Measurements from ENCODE around the gene ITSN2. TPM values are rescaled to one million over a fixed set of nuclear protein-coding genes. Genes with fewer than 3 reads are reported as not detected.

ITSN2 gene
- total RNA-seq, 1 donor from 2014 or later = 6.4 TPM

DNA sequence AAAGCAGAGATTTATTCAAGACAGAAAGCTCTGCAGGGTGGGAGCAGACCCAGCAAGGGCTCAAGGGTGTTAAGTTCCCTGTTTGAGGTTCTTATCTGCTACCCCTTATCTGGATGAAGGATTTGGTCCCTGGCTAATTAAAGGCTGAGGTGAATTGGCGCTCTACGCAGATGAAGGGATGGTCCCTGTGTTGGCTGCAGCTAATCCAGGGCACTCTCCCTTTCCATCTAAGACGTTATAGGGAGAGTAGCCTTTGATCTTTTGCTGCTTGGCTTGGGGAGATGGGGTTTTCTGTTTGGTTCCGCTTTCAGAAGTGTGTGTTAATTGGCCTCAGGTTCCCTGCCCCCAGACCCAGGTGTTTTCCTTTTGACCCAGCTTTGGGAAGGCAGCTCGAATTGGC, 168.5 kb downstream of the ITSN2 start:
- DNase-seq = no peak
- Mint-ChIP-seq H3K27me3 (ENCODE audit: unreplicated experiment) (peaks cover 8% of the 10 kb centered on the region), H3K36me3 (ENCODE audit: unreplicated experiment) (no peaks in the 10 kb centered on the region), H3K27ac (ENCODE audit: unreplicated experiment) (no peak overlapping the region), H3K4me3 (ENCODE audit: unreplicated experiment) (no peak overlapping the region), H3K4me1 (ENCODE audit: low read depth, unreplicated experiment) (no peaks in the 10 kb centered on the region), H3K9me3 (ENCODE audit: unreplicated experiment) (no peaks in the 10 kb centered on the region)
- TF ChIP-seq, protein P1, sequence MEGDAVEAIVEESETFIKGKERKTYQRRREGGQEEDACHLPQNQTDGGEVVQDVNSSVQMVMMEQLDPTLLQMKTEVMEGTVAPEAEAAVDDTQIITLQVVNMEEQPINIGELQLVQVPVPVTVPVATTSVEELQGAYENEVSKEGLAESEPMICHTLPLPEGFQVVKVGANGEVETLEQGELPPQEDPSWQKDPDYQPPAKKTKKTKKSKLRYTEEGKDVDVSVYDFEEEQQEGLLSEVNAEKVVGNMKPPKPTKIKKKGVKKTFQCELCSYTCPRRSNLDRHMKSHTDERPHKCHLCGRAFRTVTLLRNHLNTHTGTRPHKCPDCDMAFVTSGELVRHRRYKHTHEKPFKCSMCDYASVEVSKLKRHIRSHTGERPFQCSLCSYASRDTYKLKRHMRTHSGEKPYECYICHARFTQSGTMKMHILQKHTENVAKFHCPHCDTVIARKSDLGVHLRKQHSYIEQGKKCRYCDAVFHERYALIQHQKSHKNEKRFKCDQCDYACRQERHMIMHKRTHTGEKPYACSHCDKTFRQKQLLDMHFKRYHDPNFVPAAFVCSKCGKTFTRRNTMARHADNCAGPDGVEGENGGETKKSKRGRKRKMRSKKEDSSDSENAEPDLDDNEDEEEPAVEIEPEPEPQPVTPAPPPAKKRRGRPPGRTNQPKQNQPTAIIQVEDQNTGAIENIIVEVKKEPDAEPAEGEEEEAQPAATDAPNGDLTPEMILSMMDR (IDR thresholded peaks at IDR 0.05; ENCODE audit: partially characterized antibody, unreplicated experiment) = no peak

GRCh38 chr2:24191156-24191555, 169.2 kb downstream of the ITSN2 start:
- TF ChIP-seq, protein P1 (IDR thresholded peaks at IDR 0.05; ENCODE audit: partially characterized antibody, unreplicated experiment) = no peak
- no peaks in the 10 kb centered on the region for H3K4me1 Mint-ChIP-seq (ENCODE audit: low read depth, unreplicated experiment)
- H3K27me3 Mint-ChIP-seq (ENCODE audit: unreplicated experiment) = peaks cover 5% of the 10 kb centered on the region
- no peaks in the 10 kb centered on the region for H3K36me3 Mint-ChIP-seq (ENCODE audit: unreplicated experiment)
- H3K27ac Mint-ChIP-seq (ENCODE audit: unreplicated experiment) = no peak overlapping the region
- H3K4me3 Mint-ChIP-seq (ENCODE audit: unreplicated experiment) = no peak overlapping the region
- no peak for DNase-seq
- H3K9me3 Mint-ChIP-seq (ENCODE audit: unreplicated experiment) = no peaks in the 10 kb centered on the region

- no peaks in the 10 kb centered on the region for H3K36me3 Mint-ChIP-seq (ENCODE audit: unreplicated experiment)
- H3K27me3 Mint-ChIP-seq (ENCODE audit: unreplicated experiment) = peaks cover 5% of the 10 kb centered on the region
- H3K9me3 Mint-ChIP-seq (ENCODE audit: unreplicated experiment) = no peaks in the 10 kb centered on the region
- H3K27ac Mint-ChIP-seq (ENCODE audit: unreplicated experiment) = no peak overlapping the region
- TF ChIP-seq, protein P1 (IDR thresholded peaks at IDR 0.05; ENCODE audit: partially characterized antibody, unreplicated experiment) = no peak
- no peak for DNase-seq
- no peaks in the 10 kb centered on the region for H3K4me1 Mint-ChIP-seq (ENCODE audit: low read depth, unreplicated experiment)
- no peak overlapping the region for H3K4me3 Mint-ChIP-seq (ENCODE audit: unreplicated experiment)
Observed at GRCh38 chr2:24190503-24190902, 169.8 kb downstream of the ITSN2 start.

GRCh38 chr2:24189551-24189950, 170.8 kb downstream of the ITSN2 start:
- H3K27me3 Mint-ChIP-seq (ENCODE audit: unreplicated experiment) = peaks cover 5% of the 10 kb centered on the region
- H3K36me3 Mint-ChIP-seq (ENCODE audit: unreplicated experiment) = no peaks in the 10 kb centered on the region
- H3K4me1 Mint-ChIP-seq (ENCODE audit: low read depth, unreplicated experiment) = no peaks in the 10 kb centered on the region
- H3K27ac Mint-ChIP-seq (ENCODE audit: unreplicated experiment) = no peak overlapping the region
- H3K9me3 Mint-ChIP-seq (ENCODE audit: unreplicated experiment) = no peaks in the 10 kb centered on the region
- H3K4me3 Mint-ChIP-seq (ENCODE audit: unreplicated experiment) = no peak overlapping the region
- TF ChIP-seq, protein P1 (IDR thresholded peaks at IDR 0.05; ENCODE audit: partially characterized antibody, unreplicated experiment) = no peak
- DNase-seq = no peak

DNA sequence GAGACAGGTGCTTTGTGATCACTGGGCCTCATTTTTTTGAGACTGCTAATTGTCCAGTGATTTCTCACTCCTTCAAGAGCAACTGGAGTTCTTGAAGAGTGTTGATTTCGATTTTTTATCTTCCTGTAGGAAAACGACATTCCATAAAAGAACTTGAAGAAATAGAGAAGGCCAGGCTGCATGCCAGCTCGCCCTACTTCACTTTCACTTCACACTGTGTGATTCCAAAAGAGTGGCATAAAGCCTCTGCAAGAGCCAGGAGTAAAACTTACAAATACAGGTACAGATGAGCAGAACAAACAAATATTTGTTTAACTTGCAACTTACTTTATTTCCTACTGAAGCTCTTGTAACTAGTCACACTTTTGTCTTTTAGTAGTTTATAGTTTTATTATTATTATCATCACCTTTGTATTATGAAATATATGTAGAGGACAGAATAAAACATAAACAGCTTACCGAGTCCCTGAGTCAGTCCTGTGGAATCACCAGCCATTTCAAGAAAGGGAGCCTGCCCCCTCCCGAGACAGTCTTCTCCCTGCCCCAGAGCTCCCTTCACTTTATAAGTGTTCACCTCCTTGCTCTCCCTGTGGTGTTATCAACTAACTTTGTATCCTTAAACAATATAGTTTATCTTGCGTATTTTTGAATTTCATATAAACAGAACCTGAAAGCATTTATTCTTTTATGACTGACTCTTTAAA, 176.8 kb downstream of the ITSN2 start:
- no peak overlapping the region for H3K4me3 Mint-ChIP-seq (ENCODE audit: unreplicated experiment)
- TF ChIP-seq, protein P1 (IDR thresholded peaks at IDR 0.05; ENCODE audit: partially characterized antibody, unreplicated experiment) = no peak
- H3K9me3 Mint-ChIP-seq (ENCODE audit: unreplicated experiment) = no peaks in the 10 kb centered on the region
- H3K27ac Mint-ChIP-seq (ENCODE audit: unreplicated experiment) = no peak overlapping the region
- peaks cover 2% of the 10 kb centered on the region for H3K4me1 Mint-ChIP-seq (ENCODE audit: low read depth, unreplicated experiment)
- no peak for DNase-seq
- H3K36me3 Mint-ChIP-seq (ENCODE audit: unreplicated experiment) = no peaks in the 10 kb centered on the region
- peaks cover 5% of the 10 kb centered on the region for H3K27me3 Mint-ChIP-seq (ENCODE audit: unreplicated experiment)

Data from glutamatergic neuron (in vitro differentiated cells).